GM21367 (cell line): ENCODE results near the gene PSG11.
"Not testable (repeated sequence)": the region's sequence is repeated elsewhere in the genome, so short reads cannot be mapped to it uniquely, and the experiment has no call there.

ENCODE experiments used
- ATAC-seq: cut with Tn5 transposase; IDR thresholded peaks from one replicate; pipeline ENCODE4 v1.9.1; 2021; ENCODE audit not compliant: unreplicated experiment

PSG11 gene

DNA sequence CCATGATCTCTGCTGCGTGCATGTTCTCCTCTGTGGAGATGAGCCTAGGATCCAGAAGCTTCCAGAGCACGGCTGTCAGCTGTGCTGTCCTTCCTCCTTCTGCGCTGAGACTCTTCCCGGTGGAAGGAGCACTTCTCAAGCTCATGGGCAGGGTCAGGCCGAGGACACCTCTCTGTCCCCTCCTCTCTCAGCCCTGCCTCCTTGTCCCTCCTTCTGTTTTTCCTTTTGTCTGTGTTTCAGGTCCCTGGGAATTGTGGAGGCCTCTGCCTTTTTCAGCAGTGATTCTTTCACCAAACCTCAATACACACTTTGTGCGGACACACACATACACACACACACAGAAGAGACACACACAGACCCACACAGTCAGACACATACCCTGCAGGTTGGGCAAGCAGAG lies at the start of gene PSG11:
PSG11 (minus strand) TSS at position 101 of the 400 bp plus-strand sequence; CDS start at position 4, 97 bp downstream.
- not testable (repeated sequence) for ATAC-seq

DNA sequence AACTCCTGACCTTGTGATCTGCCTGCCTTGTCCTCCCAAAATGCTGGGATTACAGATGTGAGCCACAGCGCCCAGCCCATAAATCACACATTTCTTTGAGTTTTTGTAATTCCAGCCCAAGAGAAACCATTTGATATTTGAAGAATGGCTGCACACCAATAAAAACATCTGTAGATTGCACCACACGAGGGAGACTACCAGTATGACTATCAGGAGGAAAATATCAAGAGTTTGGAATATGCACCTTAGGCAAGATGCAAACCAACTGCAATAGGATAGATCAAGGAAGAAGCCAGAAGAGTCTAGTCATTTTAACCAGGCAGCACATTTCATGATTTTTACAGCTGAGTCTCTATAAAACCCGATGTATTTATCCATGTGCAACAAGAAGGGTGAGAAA lies 36.1 kb upstream of the PSG11 start:
- not testable (repeated sequence) for ATAC-seq

GRCh38 chr19:43061326-43061725 lies 35.1 kb upstream of the PSG11 start:
- not testable (repeated sequence) for ATAC-seq

DNA sequence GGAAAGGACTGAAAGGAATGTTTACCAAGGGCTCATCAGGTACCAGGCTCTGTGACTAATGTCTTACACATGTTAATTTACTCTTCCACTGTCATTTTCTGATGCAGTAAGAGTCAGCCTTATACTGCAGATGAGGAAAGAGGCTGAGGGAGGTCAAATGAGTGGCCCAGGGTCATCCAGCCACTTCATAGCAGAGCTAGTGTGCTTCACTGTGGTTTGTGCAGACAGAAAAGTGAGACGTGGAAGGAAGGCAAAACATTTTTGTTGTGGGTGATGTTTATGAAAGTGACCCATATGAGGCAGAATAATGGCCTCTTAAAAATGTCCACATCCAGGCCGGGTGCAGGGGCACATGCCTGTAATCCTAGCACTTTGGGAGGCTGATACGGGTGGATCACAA lies 34.0 kb upstream of the PSG11 start:
- ATAC-seq, result not testable (repeated sequence)

DNA sequence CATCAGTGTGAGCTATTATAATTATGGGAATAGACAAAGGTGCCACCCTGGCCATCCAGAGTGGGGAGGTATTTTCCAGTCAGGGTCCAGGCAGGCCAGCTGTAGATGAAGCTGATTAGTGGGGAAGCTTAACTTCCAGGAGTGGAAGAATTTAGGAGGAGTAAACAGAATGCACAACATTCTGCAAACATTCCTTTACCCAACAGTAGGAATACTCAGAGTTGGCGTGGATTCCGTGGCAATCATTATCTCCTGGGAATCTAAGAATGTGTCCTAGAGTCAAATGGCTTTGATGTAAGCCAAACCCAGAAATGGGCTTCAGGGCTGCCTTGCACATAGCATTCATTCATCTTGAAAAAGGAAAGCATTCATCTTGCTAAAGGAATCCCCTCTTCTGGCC lies 33.2 kb upstream of the PSG11 start:
- not testable (repeated sequence) for ATAC-seq

DNA sequence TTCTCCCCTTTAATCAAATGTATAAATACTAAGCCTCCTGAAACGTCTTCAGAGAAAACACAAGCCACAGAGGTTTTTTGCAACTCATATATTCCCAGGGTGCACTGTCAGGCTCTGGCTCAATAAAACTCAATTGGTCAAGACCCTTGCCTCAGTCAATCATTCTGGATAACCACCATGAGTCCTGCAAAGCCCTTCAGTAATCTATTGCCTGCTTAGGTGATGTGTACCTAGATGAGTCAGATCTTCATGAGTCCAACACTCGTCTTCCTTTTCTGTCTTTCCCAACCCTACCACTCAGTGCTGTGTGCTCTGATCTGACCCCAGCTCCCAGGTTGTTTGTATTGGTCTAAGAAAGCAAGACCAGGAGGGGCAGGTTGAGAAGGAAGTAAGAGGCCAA lies 32.2 kb upstream of the PSG11 start:
- ATAC-seq, result not testable (repeated sequence)

DNA sequence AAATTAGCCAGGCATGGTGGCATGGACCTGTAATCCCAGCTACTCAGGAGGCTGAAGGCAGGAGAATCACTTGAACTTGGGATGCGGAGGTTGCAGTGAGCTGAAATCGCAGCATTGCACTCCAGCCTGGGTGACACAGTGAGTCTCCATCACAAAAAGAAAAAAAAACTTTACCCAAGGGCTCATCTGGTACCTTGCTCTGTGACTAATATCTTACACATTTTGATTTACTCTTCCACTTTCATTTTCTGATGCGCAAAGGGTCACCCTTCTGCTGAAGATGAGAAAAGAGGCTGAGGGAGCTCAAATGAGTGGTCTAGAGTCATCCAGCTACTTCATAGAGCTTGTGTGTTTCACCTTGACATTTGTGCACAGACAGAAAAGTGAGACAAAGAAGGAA lies 21.7 kb upstream of the PSG11 start:
- ATAC-seq, result not testable (repeated sequence)

DNA sequence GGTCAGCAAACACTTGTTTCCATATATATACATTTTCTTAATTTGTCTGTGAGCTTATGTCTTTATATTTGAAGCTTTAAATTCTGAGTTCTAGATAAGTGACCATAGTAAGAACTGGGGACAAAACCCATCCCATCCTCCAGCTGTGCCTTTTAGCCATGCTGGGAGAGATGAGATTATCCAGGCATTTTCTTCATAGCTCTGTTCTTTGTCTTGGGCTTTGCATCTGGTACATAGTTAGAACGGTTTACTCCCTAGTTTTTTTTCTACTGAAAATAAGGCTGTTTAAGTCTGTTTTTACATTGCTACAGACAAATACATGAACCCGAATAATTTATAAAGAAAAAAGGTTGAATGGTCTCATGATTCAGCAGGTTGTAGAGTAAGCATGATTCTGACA lies 20.3 kb upstream of the PSG11 start:
- ATAC-seq, result not testable (repeated sequence)

DNA sequence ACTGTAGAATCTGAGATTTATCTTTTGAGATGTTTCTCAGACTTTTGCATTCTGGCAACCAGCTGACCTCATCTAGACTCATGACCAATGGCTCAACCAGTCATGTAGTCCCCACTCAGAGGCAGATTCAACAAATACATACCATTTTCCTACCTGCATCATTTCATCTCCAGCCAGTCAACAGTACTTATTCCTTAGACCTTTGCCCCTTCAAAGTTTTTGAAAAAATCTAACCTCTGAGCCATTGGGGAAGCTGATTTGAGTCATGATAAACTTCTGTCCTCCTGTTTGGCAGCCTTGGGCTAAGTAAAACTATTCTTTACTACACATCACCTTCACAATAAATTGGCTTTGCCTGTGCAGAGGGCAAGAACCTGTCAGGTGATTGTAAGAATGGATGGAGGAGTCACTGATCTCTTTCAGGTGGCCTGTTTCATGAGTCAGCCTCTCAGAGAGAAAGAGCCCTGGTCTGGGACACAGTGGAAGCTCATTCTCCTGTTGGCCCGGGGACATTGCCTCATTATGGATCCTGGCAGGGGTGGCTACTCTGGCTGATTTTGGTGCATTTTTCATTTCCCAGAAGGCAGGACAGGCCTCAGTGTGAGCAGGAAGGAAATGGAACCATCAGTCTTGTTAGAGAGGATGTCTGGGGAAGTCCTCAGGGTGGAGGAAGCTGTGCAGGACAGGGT lies 17.4 kb upstream of the PSG11 start:
- ATAC-seq, result not testable (repeated sequence)

- not testable (repeated sequence) for ATAC-seq
Measured at GRCh38 chr19:43031645-43032044, 5.4 kb upstream of the PSG11 start.

GRCh38 chr19:43028866-43029265 lies 2.6 kb upstream of the PSG11 start:
- ATAC-seq, result no peak

- ATAC-seq, result not testable (repeated sequence)
Measured at GRCh38 chr19:43027985-43028384, 1.7 kb upstream of the PSG11 start.

GRCh38 chr19:43027061-43027460 lies 792 bp upstream of the PSG11 start:
- ATAC-seq, result not testable (repeated sequence)

- ATAC-seq, result not testable (repeated sequence)
Measured at GRCh38 chr19:43022098-43022497, 4.2 kb downstream of the PSG11 start.

DNA sequence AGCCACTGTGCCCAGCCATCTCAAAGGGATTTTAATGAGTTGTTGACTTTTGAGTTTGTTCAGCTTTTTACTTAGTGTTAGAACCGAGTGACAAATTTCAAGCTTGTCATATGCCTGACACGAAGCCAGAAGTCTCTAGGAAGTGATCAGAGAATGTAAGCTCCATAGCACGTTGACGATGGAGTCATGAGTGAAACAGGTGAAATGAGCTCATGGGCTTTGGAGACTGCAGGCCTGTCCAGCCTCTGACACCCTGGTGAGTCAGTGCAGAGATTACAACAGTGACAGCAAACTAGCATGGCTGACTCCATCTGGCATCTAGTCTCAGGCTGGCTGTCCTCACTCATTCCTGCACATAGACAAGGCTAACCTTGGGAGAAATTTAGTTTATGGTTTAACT lies 4.6 kb downstream of the PSG11 start:
- not testable (repeated sequence) for ATAC-seq

DNA sequence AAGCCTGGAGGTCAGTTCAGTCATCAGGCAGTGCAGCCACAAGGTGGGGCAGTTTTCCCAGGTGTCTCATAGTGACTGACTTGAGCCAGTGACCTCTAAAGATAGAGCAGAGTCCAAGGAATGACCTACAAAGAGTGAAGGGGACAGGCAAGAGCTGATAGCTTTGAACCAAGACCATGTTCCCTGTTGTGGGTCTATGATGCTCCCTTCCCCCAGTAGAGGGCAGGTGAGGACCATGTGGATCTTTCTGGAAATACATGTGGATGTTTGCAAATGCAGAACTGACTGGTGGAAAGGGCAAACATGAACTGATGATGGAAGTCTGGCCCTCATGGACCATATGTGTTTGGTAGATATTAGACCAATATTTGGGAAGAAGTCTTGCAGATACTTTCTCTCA lies 6.7 kb downstream of the PSG11 start:
- ATAC-seq, result not testable (repeated sequence)

DNA sequence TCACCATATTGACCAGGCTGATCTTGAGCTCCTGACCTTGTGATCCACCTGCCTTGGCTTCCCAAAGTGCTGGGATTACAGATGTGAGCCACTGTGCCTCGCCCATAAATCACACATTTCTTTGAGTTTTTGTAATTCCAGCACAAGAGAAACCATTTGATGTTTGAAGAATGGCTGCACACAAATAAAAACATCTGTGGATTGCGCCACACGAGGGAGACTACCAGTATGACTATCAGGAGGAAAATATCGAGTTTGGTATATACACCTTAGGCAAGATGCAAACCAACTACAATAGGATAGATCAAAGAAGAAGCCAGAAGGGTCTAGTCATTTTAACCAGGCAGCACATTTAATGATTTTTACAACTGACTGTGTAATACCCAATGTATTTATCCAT lies 20.4 kb downstream of the PSG11 start:
- ATAC-seq, result not testable (repeated sequence)

DNA sequence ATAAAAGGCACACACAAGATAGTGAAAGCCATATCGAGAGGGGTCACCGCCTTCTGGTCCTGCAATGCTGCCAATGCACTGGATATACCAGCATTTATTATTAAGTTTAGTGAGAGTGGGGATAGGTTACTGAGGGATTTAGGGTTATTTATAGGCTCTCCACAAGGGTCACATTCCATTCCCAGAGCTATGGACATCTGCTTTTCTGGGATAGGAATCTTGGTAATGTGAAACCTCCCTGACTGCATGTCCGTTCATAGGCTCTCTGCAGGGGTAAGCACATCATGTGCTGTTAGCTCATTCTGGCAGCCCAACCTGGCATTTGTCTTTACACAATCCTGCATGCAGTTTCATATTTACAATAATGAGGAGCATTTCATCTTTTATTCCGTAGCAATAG lies 21.4 kb downstream of the PSG11 start:
- ATAC-seq, result not testable (repeated sequence)

DNA sequence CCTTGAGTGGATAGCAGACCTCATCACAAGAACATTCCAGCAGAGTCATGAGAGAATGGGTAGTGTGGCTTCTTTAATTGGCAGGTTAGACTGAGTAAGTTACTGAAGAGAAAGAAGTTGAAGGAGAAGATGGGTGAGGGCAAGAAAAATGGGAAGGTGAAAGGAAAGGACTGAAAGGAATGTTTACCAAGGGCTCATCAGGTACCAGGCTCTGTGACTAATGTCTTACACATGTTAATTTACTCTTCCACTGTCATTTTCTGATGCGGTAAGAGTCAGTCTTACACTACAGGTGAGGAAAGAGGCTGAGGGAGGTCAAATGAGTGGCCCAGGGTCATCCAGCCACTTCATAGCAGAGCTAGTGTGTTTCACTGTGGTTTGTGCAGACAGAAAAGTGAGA lies 22.6 kb downstream of the PSG11 start:
- not testable (repeated sequence) for ATAC-seq

DNA sequence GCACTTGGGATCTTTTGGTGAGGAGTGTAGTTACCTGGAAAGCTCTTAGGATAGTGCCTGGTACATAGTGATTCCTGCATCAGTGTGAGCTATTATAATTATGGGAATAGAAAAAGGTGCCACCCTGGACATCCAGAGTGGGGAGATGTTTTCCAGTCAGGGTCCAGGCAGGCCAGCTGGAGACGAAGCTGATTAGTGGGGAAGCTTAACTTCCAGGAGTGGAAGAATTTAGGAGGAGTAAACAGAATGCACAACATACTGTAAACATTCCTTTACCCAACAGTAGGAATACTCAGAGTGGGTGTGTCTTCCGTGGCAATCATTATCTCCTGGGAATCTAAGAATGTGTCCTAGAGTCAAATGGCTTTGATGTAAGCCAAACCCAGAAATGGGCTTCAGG lies 23.3 kb downstream of the PSG11 start:
- ATAC-seq, result not testable (repeated sequence)

DNA sequence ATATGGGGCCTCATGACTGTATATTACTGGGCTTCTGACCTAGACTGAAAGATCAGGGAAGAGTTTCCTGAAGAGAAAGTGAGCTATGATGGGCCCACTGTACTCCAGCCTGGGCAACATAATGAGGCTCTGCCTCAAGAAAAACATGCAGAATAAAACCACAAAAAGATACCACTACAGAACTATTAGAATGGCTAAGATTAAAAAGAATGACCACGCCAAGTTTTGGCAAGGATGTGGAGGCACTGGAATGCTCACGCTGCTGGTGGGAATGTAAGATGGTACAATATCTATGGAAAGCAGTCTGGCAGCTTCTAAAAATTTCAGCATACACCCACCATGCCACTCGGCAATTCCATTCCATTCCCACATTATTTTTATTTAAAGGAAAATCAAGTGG lies 30.1 kb downstream of the PSG11 start:
- not testable (repeated sequence) for ATAC-seq

DNA sequence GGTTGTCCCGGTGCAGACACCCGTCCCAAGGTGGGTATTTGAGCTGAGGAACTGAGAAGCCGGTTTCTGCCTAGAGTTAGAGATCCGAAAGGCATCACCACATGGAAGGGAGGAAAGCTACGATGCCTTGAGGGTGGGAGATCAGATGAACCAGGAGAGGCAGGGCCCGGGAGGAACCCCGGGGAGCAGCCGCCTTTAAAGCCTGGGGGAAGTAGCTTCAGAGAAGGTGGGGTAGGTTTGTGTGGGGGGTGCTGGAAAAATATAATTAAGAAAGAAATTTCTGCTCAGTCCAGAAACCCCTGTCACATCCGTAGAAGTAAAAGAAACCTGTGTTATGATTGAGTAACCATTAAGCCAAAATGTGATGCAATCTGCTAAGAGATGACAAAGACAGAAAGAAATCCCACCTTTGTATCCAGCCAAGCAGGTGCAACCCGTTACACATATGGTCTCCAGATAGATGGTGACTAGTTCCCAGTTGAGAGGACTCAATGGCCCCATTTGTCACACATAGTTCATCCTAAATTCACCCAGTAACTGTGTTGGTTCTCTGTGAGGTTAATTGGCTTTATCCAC lies 34.2 kb downstream of the PSG11 start:
- ATAC-seq, result not testable (repeated sequence)

DNA sequence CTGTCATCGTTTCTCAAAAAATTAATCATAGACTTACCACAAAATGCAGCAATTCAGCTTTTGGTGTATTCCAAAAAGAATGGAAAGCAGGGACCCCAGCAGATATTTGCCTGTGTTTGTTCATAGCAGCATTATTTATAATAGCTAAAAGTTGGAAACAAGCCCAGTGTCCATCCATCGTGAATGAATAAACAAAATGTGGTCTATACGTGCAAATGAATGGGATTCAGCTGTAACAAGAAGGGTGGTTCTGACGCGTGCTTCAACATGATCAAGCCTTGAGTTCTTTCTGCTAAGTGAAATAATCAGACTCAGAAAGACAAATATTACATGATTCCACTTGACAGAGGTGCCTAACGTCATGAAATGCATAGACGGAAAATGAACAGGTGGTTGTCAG lies 36.4 kb downstream of the PSG11 start:
- no peak for ATAC-seq
